ENCODE data around the gene MND1.

Gene MND1

GRCh38 chr4:153332936-153333335, 11.6 kb upstream of the MND1 start:
- H3K9me3 ChIP-seq (ENCODE audit: control insufficient read depth, insufficient read depth, low read length) = no peaks in the 10 kb centered on the region
- no peaks in the 10 kb centered on the region for H4K20me1 ChIP-seq (ENCODE audit: control insufficient read depth, insufficient read depth, low read depth, low read length)
- H3F3A ChIP-seq (ENCODE audit: control insufficient read depth, insufficient read depth) = 0 out of 2 replicates have a peak, but pooled peaks cover 2% of the 10 kb centered on the region
- H3K9me2 ChIP-seq (replicated peaks; ENCODE audit: control insufficient read depth, low read length) = no peaks in the 10 kb centered on the region
- no peaks in the 10 kb centered on the region for H3K36me3 ChIP-seq (ENCODE audit: control insufficient read depth, low read length)
- peaks cover under 1% of the 10 kb centered on the region for H3K79me2 ChIP-seq (ENCODE audit: control insufficient read depth, low read length)
- H3K4me3 ChIP-seq (ENCODE audit: low read length) = no peak overlapping the region
- H3K27me3 ChIP-seq (ENCODE audit: control insufficient read depth, low read length) = no peaks in the 10 kb centered on the region
- H3K4me1 ChIP-seq (ENCODE audit: control insufficient read depth, low read length) = peaks cover 12% of the 10 kb centered on the region
- TF ChIP-seq CTCF (IDR thresholded peaks at IDR 0.05; ENCODE audit: low read depth, low read length, poor library complexity, severe bottlenecking) = no peak
- no peak overlapping the region for H3K27ac ChIP-seq (ENCODE audit: low read depth, low read length)
- no peak overlapping the region for H3K4me2 ChIP-seq (ENCODE audit: low read length)

DNA sequence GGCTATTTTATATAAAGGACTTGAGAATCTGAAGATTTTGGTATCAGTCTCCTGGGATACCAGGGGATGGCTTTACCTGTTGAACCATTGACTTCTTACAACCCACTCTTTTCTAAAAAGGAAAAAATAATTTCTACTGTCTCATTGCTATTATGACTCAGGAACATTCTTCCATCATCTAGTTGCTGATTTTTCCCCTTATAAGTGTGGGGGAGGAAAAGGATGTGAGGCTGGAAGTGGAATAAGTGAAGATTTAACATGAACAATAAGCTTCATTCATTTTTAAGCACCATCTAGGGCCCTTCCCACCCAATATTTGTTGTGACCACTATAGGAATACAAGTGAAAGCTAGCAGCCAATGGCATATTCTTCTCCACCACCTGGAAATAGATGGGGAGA, 10.6 kb upstream of the MND1 start:
- 0 out of 2 replicates have a peak, but pooled peaks cover 2% of the 10 kb centered on the region for H3F3A ChIP-seq (ENCODE audit: control insufficient read depth, insufficient read depth)
- no peaks in the 10 kb centered on the region for H3K9me2 ChIP-seq (replicated peaks; ENCODE audit: control insufficient read depth, low read length)
- H3K4me3 ChIP-seq (ENCODE audit: low read length) = no peak overlapping the region
- H3K9me3 ChIP-seq (ENCODE audit: control insufficient read depth, insufficient read depth, low read length) = no peaks in the 10 kb centered on the region
- H3K4me2 ChIP-seq (ENCODE audit: low read length) = no peak overlapping the region
- no peaks in the 10 kb centered on the region for H3K27me3 ChIP-seq (ENCODE audit: control insufficient read depth, low read length)
- no peak for TF ChIP-seq CTCF (IDR thresholded peaks at IDR 0.05; ENCODE audit: low read depth, low read length, poor library complexity, severe bottlenecking)
- TF ChIP-seq EZH2phosphoT487 (IDR thresholded peaks at IDR 0.05; ENCODE audit: borderline replicate concordance, low read length) = no peak
- H3K79me2 ChIP-seq (ENCODE audit: control insufficient read depth, low read length) = peaks cover 3% of the 10 kb centered on the region
- no peaks in the 10 kb centered on the region for H4K20me1 ChIP-seq (ENCODE audit: control insufficient read depth, insufficient read depth, low read depth, low read length)
- H3K36me3 ChIP-seq (ENCODE audit: control insufficient read depth, low read length) = no peaks in the 10 kb centered on the region
- H3K27ac ChIP-seq (ENCODE audit: low read depth, low read length) = no peak overlapping the region
- peaks cover 12% of the 10 kb centered on the region for H3K4me1 ChIP-seq (ENCODE audit: control insufficient read depth, low read length)

DNA sequence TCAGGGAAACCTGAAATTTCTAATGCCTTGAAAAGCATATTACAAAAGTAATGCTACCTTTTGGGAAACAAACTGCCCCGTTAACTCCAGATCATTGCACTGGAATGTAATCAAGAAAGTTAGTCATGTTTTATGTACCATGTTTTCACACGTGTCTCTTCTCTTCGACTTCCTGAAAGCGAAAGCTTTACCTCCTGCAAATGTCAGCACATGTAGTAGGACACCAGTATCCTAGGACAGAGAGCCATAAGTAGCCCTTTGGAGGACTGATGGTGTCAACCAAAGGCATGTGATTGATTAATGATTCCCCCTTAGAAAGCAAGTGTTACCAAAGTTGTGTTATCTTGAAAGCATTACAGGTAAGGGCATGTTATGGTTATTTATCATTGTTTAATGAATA, 8.8 kb upstream of the MND1 start:
- Histone ChIP-seq H3K79me2 (ENCODE audit: control insufficient read depth, low read length) (peaks cover 15% of the 10 kb centered on the region), H3K9me3 (ENCODE audit: control insufficient read depth, insufficient read depth, low read length) (no peaks in the 10 kb centered on the region), H3K4me1 (ENCODE audit: control insufficient read depth, low read length) (peaks cover 28% of the 10 kb centered on the region), H3F3A (ENCODE audit: control insufficient read depth, insufficient read depth) (0 out of 2 replicates have a peak, but pooled peaks cover 2% of the 10 kb centered on the region), H4K20me1 (ENCODE audit: control insufficient read depth, insufficient read depth, low read depth, low read length) (no peaks in the 10 kb centered on the region), H3K9me2 (replicated peaks; ENCODE audit: control insufficient read depth, low read length) (no peaks in the 10 kb centered on the region), H3K4me3 (ENCODE audit: low read length) (no peak overlapping the region), H3K4me2 (ENCODE audit: low read length) (no peak overlapping the region), H3K36me3 (ENCODE audit: control insufficient read depth, low read length) (no peaks in the 10 kb centered on the region; the same call in 1 of the 2 replicates), H3K27me3 (ENCODE audit: control insufficient read depth, low read length) (no peaks in the 10 kb centered on the region), H3K27ac (ENCODE audit: low read depth, low read length) (no peak overlapping the region)
- TF ChIP-seq CTCF (IDR thresholded peaks at IDR 0.05; ENCODE audit: low read depth, low read length, poor library complexity, severe bottlenecking) = no peak
- TF ChIP-seq EZH2phosphoT487 (IDR thresholded peaks at IDR 0.05; ENCODE audit: borderline replicate concordance, low read length) = no peak

Data from DOHH2 (cell line).